Left forelimb (tissue), 1 donor: Measurements from ENCODE around the gene SNX25.
"Not testable (repeated sequence)": the region's sequence is repeated elsewhere in the genome, so short reads cannot be mapped to it uniquely, and the experiment has no call there.

Experiments used
- DNase-seq: peaks from one replicate; pipeline ENCODE4 v3.0.0-alpha.2; 2018; ENCODE audit warnings: low spot score

SNX25 gene

DNA sequence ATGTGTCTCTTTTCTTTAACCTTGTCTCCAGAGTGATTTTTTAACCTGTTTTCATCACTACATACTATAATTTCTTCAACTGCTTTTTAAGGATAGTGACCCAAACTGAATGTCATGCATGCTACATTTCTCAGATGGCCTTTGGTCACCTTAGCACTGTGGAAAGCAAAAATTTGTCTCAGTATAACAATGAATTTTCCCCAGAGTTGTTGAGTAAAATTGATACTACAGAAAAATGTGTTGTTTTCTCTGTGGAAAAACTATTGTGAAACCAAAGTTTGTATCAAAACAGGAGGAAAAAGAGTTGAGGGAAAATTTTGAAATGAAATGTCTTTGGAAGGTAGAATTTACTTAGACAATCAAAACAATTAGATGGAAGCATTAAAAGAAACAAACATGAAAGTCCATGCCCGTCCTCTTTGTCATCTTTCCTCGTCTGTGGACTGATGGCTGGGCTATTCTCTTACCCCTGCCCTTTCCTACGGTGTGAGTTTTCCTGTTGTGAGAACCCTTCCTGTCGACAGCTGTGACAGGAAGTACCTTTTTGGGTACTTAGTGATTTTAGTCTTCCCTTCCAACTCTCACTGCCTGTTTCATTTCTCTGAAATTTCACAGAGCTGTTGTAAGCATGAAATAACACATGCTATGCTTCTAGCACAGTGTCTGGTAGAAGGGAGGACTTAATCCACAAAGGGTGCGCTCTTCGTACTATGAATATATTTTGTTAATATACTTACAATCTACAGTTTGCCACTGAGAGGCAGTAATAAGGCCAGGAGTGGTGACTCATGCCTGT lies 135.5 kb downstream of the SNX25 start:
- no peak for DNase-seq

DNA sequence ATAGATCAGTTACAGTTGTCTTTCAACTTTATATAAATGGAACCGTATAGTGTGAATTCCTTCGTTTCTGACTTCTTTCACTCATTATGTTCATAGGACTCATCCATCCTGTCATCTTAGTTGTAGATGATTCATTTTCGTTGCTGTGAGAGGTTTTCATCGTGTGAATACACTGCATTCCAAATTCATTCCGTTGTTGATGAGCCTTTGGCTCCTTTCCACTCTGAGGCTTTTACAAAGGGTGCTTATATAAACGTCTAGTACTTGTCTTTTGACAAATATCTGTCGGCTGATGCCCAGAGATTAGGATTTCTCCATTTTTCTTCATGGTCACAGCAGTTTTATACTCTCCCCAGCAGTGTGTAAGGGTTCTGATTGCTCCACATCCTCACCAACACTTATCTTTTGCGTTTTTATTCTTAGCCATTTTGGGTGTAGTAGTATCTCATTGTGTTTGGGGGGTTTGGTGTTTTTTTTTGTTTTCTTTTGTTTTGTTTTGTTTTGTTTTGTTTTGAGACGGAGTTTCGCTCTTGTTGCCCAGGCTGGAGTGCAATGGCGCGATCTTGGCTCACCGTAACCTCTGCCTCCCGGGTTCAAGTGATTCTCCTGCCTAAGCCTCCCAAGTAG lies 137.7 kb downstream of the SNX25 start:
- no peak for DNase-seq

DNA sequence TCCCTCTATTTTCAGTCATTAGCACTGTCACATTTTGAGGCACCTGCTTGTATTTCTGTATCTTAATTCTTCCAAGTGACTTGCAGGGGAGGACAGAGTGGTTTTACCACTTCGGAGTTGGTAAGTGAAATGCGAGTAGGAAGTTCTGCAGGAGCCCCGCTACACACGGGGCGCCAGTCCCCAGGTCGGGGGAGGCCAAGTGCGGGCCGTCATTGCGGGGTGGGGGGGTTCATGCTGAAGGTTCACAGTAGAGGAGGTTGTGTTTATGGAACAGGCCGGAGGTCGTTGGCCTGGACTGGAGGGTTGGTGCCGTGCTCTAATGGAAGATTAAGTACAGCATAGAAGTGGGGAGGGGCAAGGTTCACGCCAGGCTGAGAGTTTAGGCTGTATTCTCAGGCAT lies 142.3 kb downstream of the SNX25 start:
- DNase-seq = no peak

DNA sequence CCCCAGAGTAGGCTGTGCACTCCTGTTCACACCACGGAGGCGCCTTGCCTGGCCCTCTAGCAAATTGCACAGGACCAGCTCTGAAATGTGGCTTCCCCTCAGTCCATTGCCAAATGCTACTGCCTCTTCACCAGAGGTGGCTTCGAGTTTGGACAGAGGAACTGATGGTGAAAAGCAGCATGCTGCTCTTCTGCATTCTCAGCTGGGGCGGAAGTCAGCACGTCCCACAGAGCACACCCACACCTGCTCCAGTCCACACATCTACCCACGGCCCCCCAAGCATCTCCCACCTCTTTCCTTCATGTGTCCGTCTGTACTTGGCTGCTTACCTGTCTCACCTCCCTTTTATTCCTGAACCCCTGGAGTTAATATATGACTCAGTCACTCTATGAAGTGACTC lies 142.8 kb downstream of the SNX25 start:
- no peak for DNase-seq

DNA sequence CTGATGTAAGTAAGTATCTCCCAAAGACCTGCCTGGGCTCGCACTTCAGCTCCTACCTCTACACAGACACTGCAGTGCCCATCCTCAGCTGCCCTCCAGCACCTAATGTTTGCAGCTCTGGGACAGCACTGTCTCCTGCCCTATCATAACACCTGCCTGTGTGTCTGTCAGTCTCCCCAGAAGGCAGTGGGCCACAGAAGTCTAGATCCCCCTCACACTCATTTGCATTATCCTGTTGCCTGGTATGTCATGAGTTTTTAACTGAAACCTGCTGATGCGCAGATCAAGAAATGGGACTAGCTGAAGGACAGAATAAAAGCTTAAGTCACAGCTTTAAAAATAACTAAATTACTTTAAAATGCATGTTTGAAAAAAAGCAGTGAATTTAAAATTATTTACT lies 143.3 kb downstream of the SNX25 start:
- DNase-seq = no peak

DNA sequence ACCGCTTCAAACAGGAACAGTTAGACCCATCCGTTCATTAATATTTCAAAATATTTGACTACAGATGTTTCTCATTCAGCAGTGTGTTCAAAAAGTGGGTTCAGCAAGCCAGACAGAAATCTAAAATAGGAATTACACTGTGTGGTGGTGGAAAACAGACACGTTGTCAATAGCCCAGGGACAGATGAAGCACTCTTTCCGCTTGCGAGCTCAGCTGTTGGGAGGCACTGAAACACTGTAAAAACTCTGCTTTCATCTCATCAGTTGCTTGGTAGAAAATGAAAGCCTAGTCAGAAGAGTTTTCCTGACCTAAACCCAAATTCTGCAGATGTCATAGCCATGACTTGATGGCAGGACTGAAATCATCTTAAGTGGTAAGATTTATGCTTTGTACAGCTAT lies 147.8 kb downstream of the SNX25 start:
- no peak for DNase-seq

DNA sequence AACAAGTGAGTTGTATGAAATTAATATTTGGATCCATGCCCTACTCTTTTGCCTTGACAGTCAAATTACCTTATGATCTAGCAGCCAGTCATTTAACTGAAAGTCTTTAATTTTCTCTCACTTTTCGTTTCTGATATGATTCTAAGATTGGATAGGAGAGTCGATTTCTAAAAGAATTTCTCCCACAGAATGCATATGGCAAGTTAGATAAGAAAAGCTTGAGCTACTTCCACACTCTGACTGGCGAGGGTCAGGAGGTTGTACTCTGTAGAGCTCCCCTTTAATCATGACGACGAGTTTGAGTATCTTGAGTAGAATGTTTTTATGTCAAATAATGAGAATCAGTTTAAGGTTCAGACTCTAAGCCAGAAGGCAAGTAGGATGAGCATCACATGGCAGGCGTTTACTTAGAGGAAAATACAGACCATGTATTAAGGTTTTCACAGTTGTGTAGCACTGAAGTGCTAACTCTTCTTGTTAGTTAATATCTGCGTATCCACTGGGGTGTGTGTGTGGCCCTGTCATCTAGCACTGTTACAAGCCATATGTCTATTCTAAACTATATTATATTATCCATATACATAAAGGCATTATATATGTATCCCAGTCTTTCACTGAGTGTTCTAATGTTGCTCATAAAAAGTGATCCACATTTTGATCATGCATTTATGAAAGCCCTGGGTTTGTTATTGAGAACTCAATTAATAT lies 148.5 kb downstream of the SNX25 start:
- no peak for DNase-seq

DNA sequence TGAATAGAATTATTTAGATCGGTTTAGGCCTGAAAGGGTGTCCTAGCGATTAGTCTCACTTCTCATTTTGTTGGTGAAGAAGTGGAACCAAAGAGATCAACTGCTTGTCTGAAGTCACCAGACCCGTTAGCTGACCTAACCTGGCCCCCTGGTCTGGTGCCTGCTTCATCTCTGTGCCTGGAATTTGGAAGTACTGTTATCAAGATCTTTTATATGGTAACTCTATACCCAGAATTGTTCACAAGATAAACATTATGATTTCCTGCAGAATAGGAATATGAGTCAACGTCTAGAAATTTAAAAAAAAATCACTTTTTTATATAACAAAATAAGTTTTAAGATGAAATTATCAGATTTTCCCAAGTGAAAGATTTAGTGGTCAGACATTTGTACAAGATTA lies 149.1 kb downstream of the SNX25 start:
- no peak for DNase-seq

DNA sequence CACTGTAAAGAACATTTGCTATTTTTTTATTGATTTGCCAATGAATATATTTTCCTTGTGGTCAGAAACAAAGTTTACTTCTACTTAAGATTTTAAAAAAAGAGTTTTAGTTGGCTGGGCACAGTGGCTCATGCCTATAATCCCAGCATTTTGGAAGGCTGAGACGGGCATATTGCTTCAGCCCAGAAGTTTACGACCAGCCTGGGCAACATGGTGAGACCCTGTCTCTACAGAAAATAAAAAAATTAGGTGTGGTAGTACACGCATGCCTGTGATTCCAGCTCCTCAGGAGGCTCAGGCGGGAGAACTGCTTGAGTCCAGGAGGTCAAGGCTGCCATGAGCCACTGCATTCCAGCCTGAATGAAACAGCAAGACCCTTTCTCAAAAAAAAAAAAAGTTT lies 149.6 kb downstream of the SNX25 start:
- DNase-seq = no peak

DNA sequence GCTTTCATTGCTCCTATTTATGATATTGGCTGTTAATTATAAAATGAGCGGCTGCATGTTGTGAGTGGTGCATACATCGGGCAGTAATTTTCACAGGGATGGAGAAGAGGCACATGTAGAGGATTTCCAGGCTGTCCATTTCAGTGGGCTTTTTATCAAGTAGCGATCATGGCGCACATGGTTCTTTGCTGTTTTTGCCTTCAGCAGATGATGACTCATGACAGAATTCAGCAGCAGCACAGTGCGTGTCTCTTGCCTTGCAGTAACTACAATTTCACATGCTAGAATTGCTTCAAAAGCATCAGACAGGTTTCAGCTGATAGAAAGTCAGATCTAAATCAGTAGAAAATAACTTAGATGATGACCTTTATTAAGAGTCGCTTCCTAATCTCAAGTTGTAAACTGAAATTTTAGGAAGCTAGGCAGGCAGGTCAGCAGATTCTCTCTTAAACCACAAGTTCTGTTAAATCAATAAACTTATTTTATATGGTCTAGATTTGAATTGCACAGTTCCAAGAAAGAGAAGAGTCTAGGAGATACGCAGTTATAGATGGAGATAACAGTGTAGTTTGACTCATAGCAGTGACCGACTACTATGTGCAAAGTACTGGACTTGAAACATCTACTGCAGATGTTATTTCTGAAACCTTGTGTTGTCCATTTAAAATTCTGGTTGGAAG lies 150.5 kb downstream of the SNX25 start:
- no peak for DNase-seq

DNA sequence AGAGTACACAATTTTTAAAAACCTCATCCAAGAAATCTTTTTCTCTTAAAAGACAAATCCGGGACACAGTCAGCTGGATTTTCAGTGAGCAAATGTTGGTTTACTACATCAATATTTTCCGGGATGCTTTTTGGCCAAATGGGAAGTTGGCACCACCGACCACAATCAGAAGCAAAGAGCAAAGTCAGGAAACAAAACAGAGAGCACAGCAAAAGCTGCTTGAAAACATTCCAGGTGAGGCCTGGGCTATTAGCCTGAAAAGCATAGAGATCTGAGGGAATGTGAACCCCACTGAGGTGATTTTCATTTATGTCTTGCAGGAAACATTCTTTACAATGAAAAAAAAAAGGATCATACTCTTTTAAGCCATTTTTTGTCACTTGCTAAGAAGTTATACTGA lies 152.5 kb downstream of the SNX25 start:
- DNase-seq = no peak

DNA sequence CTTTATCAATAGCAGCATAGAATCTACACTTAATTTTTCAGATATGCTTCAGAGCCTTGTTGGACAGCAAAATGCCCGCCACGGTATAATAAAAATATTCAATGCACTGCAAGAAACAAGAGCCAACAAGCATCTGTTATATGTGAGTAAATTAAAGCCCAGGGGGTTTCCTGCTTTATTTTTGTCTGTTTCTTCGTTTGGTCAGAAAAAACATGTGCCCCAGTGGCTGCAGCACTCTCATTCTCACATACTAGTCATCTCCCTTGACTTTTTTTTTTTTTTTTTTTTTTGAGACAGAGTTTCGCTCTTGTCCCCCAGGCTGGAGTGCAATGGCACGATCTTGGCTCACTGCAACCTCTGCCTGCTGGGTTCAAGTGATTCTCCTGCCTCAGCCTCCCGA lies 153.2 kb downstream of the SNX25 start:
- not testable (repeated sequence) for DNase-seq

DNA sequence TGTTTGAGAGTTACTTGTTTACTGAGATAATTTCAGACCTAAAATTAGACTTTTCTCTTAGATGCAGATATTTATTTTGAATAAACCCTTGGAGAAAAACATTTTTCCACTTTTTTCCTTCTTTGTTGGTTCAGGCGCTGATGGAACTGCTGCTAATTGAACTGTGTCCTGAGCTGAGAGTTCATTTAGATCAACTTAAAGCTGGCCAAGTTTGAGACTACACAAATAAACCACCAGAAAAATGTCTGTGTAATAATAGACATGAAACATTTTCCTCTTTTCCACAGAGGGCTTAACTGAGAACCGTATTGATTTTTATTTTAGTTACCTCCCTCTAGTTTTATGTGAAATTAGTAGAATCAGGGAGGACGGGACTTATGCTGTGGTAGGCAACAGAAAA lies 153.9 kb downstream of the SNX25 start:
- no peak for DNase-seq

DNA sequence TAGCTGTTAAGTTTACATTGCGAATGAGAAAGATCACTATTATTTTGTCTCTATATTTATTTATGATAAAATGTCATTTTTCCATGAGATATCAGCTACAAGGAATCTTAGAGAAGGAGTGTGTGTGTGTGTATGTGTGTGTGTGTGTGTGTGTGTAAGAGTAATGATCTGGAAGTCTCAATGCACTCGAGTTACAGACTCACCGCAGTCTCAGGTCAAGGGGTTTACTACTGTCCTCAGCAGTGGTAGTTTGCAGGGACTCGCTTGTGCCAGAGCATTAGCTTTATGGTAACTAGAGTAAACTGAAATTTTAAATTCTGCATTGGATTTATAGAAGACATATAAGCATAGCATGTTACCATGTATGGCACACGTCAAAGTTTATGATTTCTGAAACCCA lies 155.5 kb downstream of the SNX25 start:
- no peak for DNase-seq

DNA sequence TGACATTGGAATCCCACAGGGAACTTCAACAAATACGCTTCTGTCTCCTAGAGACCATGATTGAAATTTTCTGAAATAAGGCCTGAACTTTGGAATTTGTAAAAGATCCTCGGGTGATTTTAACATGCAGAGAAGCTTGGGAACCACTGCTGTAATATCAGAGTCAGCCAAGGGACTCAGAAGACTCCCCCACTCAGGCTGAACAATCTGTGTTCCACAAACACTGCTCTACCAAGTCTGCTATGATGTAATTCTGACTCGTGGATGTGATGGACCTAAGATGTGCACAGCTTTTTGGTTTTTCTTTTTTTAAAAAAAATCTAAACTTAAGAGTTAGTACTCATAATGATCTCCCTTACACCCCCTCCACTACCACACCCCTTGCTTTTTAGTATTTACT lies 160.3 kb downstream of the SNX25 start:
- DNase-seq = no peak

DNA sequence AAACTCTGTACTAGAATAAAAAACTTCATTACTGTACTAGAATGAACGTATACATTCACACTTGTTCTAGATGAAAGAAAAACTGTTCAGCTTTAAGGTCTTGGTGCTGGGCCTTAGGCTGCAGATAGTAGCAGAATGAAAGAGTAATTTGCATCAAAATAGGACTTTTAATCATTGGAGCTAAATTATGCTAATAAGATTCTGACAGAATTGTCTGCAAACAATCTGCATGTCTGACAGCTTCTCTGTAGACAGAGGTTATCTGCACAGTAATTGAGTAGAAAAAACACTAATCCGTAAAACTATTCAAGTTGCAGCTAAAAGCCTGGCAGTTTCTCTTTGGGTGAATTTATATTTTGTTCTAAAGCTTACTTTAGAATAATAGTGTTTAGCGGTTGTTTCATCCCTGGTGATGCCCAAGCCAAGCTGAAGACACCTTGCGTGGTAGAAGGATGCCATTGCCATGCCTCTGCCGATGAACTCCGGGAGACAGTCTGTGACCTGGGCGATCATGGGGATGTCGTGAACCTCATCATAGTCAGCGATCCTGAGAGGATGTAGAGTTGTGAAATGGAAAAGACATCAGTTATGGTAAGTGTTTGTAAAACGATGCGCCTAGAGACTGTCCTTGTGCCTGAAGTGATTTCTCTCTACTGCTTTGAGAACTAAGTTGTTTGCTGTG lies 161.0 kb downstream of the SNX25 start:
- no peak for DNase-seq

DNA sequence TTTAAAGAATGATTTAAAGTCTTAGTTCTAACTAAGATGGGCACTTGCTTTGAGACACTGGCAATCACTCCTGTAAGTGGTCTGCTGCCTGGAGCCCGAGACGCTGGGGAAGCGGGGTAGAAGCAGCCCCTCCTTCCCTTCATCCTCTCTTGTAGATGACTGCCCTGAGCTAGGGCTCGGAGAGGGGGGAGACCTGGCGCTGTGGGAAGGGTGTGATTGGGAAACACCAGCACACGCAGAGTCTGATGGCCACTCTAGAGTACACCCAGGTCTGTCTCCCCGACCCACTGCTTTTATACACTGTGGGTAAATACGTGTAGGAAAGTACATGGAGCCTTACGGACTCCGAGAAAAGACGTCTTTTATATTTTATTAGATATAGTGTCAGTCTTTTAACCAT lies 162.3 kb downstream of the SNX25 start:
- DNase-seq = no peak

DNA sequence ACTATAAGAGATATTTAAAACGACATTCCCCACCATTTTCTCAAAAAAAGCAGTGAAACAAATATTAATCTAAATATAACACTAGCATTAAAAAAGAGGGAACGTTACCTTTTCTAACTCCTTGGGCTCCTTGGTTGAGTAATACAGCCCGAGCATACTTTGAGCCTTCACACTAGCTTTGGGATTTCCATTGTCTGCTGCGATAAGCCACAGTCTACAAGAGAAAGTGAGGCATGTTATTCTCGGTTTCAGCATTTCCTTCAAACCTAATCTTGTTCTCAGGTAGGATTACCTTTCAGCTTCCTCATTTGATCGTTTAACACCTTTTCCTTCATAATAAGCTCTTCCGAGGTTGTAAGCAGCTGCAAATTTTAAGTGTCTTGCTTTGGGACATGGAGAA lies 164.6 kb downstream of the SNX25 start:
- no peak for DNase-seq

DNA sequence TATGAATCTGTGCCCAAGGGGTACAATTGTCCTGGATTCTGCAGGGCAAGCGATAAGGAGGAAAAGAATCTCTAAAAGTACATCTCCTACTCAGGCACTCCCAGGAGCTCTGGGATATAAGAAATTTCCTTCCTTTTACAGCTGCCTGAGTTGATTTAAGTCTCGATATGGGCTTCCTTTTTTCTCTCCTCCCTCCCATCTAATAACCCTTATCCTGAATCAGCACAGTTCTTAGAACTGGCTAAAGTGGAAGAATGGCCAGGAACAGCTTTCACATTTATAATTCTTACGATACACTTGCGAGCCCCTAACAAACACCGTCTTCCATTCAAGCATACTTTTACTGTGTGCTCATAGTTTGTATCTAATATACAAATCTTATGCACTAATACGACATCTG lies 165.2 kb downstream of the SNX25 start:
- DNase-seq = no peak

DNA sequence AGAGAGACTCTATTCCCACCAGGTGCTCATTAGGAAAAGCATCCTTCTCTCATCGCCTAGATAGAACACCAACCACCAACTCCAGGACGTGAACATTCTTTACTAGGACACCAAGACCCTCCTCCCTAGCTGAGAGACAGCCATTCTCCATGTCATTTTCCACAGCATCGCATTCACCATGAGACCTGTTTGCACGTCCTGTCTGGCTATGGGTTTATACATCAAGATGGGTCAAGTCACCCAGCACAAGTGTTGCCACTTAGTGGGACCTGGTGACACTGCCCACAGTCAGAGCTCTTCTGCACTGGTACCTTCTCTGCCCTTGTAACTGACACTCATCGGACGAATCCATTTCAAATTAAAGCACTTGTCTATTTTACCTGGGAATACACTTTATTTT lies 168.9 kb downstream of the SNX25 start:
- DNase-seq = no peak

DNA sequence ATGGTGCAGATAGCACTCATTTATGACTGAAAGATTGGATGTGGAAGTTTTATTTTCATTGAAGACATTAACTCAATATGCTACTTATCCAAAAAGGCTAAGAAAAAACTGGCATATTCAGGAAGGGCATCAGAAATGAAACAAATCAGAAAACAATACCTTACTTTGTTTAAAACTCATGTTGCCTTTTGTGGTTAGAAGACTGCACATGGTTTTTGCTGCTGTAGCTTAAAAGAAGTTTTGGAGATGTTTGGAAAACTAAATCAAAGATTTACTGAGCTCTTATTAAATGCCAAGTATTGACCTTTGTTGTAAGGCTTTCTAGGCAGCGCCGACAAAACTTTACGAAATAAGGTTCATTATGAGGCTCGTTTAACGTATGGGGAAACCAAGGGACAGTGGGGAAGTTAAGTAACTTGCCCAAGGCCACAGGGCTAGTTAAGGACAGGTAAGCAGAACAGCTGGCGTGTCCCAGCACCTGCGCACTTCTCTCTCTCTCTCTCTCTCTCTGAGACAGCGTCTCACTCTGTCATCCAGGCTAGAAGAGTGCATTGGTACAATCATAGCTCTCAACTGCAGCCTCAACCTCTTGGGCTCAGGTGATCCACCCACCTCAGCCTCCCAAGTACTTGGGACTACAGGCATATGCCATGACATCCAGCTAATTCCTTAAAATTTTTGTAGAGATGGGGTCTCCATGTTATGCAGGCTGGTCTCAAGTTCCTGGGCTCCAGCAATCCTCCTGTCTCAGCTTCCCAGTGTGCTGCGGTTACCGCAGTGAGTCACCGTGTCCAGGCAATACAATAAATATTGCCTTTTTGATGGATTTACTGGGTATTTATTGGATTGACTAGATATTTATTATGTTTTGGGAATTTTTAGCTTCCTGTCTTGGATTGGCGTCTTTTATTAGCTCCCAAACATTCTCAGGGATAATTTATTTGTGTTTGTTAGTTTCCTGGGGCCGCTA lies 170.2 kb downstream of the SNX25 start:
- no peak for DNase-seq
